Measurements from ENCODE around the gene BCKDHA.
"Not testable (repeated sequence)": the region's sequence is repeated elsewhere in the genome, so short reads cannot be mapped to it uniquely, and the experiment has no call there.

The BCKDHA gene

GRCh38 chr19:41408256-41408655 lies 10.6 kb downstream of the BCKDHA start:
- DNase-seq: no peak

GRCh38 chr19:41408846-41409245 lies 11.2 kb downstream of the BCKDHA start:
- DNase-seq: not testable (repeated sequence)

- no peak for DNase-seq
These were observed 11.7 kb downstream of the BCKDHA start for GRCh38 chr19:41409288-41409687.

GRCh38 chr19:41410336-41411054 lies 12.9 kb downstream of the BCKDHA start:
- no peak for DNase-seq

- no peak for DNase-seq
These were observed 13.7 kb downstream of the BCKDHA start for GRCh38 chr19:41411100-41411967.

GRCh38 chr19:41411968-41412265 lies 14.3 kb downstream of the BCKDHA start:
- no peak for DNase-seq

- no peak for DNase-seq
These were observed 15.3 kb downstream of the BCKDHA start for GRCh38 chr19:41412953-41413352.

GRCh38 chr19:41413947-41414346 lies 16.3 kb downstream of the BCKDHA start:
- DNase-seq: no peak

GRCh38 chr19:41414461-41414860 lies 16.8 kb downstream of the BCKDHA start:
- no peak for DNase-seq

GRCh38 chr19:41415154-41415571 lies 17.5 kb downstream of the BCKDHA start:
- peak; percentile 50 for DNase-seq

- DNase-seq: no peak
These were observed 18.6 kb downstream of the BCKDHA start for GRCh38 chr19:41416194-41416674.

- DNase-seq: no peak
These were observed 22.7 kb downstream of the BCKDHA start for GRCh38 chr19:41420101-41420880.

- DNase-seq: peak; percentile 78
These were observed 23.7 kb downstream of the BCKDHA start for GRCh38 chr19:41421314-41421713.

- no peak for DNase-seq
These were observed 24.4 kb downstream of the BCKDHA start for GRCh38 chr19:41421973-41422372.

- no peak for DNase-seq
These were observed 24.8 kb downstream of the BCKDHA start for GRCh38 chr19:41422456-41422855.

- DNase-seq: no peak
These were observed 25.3 kb downstream of the BCKDHA start for GRCh38 chr19:41422955-41423354.

GRCh38 chr19:41424335-41425173 lies 26.9 kb downstream of the BCKDHA start:
- DNase-seq: no peak

GRCh38 chr19:41425174-41426115 lies 27.8 kb downstream of the BCKDHA start:
- no peak for DNase-seq

- no peak for DNase-seq
These were observed 28.7 kb downstream of the BCKDHA start for GRCh38 chr19:41426116-41426841.

GRCh38 chr19:41426952-41427646 lies 29.5 kb downstream of the BCKDHA start, which contains the start of gene B3GNT8:
TSS of gene B3GNT8 (minus strand) at chr19:41427374. CDS start at chr19:41426778, 596 bp downstream.
- peak; percentile 83 for DNase-seq
